Measurements from ENCODE around the gene DYNC1H1.
"Not testable (repeated sequence)": the region's sequence is repeated elsewhere in the genome, so short reads cannot be mapped to it uniquely, and the experiment has no call there.

Gene DYNC1H1

GRCh38 chr14:102080183-102081080, 116.1 kb downstream of the DYNC1H1 start:
- no peak for TF ChIP-seq CTCF (IDR thresholded peaks at IDR 0.05; ENCODE audit: low read length, missing control alignments)
- no peak for DNase-seq (ENCODE audit: low read depth)
- H3K4me3 ChIP-seq (replicated peaks; ENCODE audit: low read depth, low read length): no peak overlapping the region

GRCh38 chr14:102081231-102082080, 117.1 kb downstream of the DYNC1H1 start:
- H3K4me3 ChIP-seq (replicated peaks; ENCODE audit: low read depth, low read length): no peak overlapping the region
- DNase-seq (ENCODE audit: low read depth): no peak
- no peak for TF ChIP-seq CTCF (IDR thresholded peaks at IDR 0.05; ENCODE audit: low read length, missing control alignments)

GRCh38 chr14:102084522-102084921, 120.1 kb downstream of the DYNC1H1 start:
- H3K4me3 ChIP-seq (replicated peaks; ENCODE audit: low read depth, low read length); DNase-seq (ENCODE audit: low read depth): not testable (repeated sequence)

- TF ChIP-seq CTCF (IDR thresholded peaks at IDR 0.05; ENCODE audit: low read length, missing control alignments): no peak
These were observed 120.6 kb downstream of the DYNC1H1 start for GRCh38 chr14:102084931-102085330.

DNA sequence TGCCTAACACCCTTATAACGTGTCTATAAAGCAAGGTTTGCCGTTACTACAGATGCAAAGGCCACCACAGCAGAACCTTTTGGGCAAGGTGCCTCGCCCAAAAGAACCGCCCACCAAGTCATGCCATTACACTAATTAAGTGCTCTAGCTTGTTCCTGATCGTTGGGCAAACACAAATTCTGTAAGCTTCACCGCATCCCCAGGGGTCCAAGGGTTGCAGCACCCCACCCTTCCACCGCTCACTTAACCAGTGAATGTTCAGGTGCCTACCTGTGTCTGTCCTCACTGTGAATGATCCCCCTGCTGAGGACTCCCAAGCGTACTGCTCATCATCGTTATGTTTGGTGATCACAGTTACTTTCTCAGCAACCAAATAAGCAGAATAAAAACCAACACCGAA, 121.1 kb downstream of the DYNC1H1 start:
- DNase-seq (ENCODE audit: low read depth): no peak
- no peak for TF ChIP-seq CTCF (IDR thresholded peaks at IDR 0.05; ENCODE audit: low read length, missing control alignments)
- H3K4me3 ChIP-seq (replicated peaks; ENCODE audit: low read depth, low read length): peak overlapping the region; percentile 76

More at GRCh38 chr14:102084931-102085330, 120.6 kb downstream of the DYNC1H1 start:
- peak overlapping the region; percentile 76 for H3K4me3 ChIP-seq (replicated peaks; ENCODE audit: low read depth, low read length)
- no peak for DNase-seq (ENCODE audit: low read depth)

GRCh38 chr14:102085948-102086708, 121.8 kb downstream of the DYNC1H1 start:
- DNase-seq (ENCODE audit: low read depth): peak; percentile 63
- TF ChIP-seq CTCF (IDR thresholded peaks at IDR 0.05; ENCODE audit: low read length, missing control alignments): no peak
- H3K4me3 ChIP-seq (replicated peaks; ENCODE audit: low read depth, low read length): peak overlapping the region; percentile 76

DNA sequence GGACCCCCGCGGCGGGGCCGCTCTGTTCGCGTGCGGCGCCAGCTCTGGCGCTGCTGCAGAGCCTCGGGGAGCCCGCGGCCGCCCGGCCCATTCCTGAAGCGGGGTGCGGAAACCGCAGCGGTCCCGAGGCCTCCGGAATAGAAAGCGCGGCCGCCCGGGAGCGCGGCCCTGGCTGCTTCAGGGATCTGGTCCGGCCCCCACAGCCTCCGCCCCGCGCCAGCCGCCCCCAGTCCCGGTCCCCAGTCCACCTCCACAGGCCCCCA, 122.3 kb downstream of the DYNC1H1 start:
- peak overlapping the region; percentile 76 for H3K4me3 ChIP-seq (replicated peaks; ENCODE audit: low read depth, low read length)
- DNase-seq (ENCODE audit: low read depth): no peak
- TF ChIP-seq CTCF (IDR thresholded peaks at IDR 0.05; ENCODE audit: low read length, missing control alignments): no peak

All from fibroblast of pulmonary artery (primary cell).